Right ventricle myocardium inferior (tissue), 1 donor: ENCODE data around the gene KIF6. TPM values are rescaled to one million over a fixed set of nuclear protein-coding genes. Genes with fewer than 3 reads are reported as not detected.

Experiments used
- ATAC-seq: fragments of 200-7000 bp; cut with Tn5 transposase; one replicate; pipeline ENCODE4 v1.9.1; 2020; ENCODE audit warnings: mild to moderate bottlenecking, moderate library complexity
- DNase-seq: peaks from one replicate; pipeline ENCODE4 v3.0.0; 2021; ENCODE audit errors: missing footprints
- intact Hi-C: fragments of 100-400 bp; cut with DNase I; formaldehyde crosslinking; loops from one replicate; pipeline ENCODE4 v1.11.0; 2022
- total RNA-seq: library from RNA; stranded (reverse); fragmentation: NEBNext Ultra II Directional; extraction: Animal tissue kit (Norgen Biotek cat#: 25700); gene quantifications from one replicate; pipeline ENCODE4 v1.2.1, GENCODE V29; 2021
- donor health status: DM: no; HTN: yes; CAD: no; lungs with severe emphysema.

Gene KIF6
- total RNA-seq, 1 donor from 2014 or later: 0.16 TPM

DNA sequence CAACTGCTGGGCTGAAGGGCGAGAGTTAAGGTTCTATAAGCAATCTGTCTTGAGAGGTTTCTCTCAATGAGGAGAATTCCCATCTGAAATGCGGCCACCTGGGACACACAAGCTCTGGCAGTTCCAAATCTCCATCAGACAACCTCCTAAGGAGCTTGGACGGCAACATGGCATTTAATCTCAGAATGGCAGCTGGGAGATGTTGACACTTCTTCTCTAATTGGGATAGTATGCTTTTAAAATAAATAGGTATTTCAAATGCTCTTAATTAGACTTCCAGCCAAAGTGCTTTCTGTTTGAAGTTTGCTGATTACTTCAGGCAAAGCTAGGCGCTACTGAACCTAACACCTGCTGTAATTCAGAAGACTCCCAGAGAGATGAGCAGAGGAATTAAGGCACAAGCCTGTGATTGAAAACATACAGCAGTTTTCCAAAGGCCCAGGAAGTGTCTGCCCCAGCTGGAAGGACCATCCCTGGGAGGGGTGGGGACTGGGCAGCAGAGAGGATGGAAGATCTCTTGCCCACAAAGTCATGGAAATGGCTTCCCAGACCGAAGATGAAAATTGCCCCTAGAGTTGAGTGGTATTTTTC, 343.6 kb downstream of the KIF6 start:
- DNase-seq (no peak), ATAC-seq (no peak)
- intact Hi-C loops: no loop called here

DNA sequence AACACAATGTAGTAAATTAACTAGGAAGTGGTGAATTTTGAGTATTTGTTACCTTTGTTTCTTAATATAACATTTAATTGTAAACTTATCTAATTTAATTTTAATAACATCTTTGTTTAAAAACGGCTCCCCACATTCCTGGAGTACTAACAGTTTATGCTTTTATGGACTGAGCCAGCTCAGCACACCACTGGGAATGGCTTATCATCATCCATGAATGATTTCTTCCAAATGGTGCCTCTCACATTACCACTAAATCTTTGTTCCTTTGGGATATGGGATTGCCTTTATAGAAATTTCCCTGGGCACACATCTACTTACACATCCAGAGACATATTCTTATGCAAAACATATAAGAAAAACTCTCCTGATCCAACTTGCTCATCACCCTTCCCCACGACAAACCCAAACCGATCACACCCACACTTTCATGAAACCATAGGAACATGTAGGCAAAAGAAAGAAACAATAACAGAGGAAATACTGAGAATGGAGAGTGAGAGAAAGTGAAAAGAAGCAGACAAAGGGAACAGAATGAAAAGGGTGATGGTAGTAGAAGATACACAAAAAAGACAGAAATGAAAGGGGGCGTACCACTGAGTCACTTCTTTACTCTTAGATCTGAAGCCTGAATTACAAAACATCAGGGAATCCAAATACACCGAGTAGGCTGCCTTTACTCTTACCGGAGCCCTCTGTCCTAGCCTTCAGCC, 344.2 kb downstream of the KIF6 start:
- DNase-seq (no peak), ATAC-seq (no peak)
- intact Hi-C loops: no loop called here

DNA sequence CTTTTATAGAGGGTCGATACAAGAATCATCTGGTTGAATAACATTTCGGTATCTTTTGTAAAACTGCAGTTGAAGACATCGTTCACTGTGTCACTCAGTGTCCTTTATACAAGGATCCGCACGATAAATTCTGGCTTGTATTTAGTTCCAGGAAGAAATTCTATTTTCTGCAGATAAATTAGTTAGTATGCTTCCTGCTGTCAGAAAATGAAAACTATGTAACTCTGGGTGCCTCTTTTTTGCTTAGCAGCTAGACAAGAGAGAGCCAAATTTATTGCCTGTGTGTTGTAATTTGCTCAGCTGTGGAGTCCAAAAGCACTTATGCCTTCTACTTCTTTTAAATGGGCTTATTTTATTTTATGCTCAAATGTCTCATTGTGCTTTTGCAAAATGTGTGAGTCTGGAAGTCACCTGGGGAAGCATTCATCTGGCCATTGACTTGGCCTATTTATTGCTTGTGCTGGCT, 346.2 kb downstream of the KIF6 start:
- no peak for DNase-seq
- ATAC-seq: no peak
- intact Hi-C loops: no loop called here

DNA sequence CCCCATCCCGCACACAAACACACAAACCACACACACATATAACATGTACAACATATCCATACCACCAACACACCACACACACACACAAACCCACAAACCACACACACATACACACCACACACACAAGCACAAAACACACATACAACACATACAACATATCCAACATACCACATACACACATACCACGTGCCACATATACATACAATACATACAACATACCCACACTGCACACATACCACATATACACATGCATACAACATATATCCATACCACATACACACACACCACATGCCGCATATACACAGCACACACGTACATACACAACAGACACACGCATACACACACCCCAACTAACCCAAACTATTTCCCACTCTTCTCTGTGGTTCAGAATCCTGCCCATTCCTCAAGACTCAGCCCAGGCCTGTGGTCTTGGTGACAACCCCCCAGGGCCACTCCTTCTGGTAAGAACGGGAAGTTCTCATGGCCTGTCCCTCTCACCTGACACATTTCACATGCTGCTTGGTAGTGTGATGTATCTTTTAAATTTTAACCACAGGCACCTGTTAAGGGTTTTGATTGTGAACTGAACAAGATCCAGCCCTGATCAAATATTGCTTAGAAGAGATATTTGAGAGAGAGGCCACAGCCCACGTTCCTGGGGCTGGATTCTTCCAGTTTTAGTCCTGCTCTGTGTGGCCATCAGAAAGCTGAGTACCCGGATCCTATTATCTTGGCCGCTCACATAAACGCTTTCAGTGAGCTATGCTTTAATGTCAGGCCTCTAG, 346.8 kb downstream of the KIF6 start:
- intact Hi-C loops: no loop called here
- DNase-seq (no peak), ATAC-seq (no peak)

DNA sequence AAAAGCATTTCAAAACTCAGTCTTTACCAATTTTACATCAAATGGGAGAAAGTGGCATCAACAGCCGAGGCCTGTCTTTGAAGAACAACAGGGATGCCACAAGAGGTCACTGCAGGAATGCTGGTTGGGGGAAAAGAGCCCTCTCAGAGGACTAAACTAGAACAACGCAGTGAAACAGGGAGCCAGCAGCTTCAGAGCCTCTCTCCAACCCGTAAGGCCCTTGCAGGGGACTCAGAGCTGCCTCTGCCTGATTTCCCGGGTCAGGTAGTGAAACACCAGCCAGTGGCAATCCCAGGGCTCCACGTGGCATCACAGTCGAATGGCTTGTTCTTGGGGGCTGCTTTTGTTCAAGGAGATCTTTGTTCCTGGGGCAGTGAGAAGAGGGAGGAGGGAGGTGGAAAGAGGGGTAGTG, 347.7 kb downstream of the KIF6 start:
- no peak for DNase-seq
- ATAC-seq: peak; percentile 91
- intact Hi-C loops: loop anchor here (1.0 kb wide), 1 partner anchor 515 kb away; no protein-coding TSS in a partner anchor

DNA sequence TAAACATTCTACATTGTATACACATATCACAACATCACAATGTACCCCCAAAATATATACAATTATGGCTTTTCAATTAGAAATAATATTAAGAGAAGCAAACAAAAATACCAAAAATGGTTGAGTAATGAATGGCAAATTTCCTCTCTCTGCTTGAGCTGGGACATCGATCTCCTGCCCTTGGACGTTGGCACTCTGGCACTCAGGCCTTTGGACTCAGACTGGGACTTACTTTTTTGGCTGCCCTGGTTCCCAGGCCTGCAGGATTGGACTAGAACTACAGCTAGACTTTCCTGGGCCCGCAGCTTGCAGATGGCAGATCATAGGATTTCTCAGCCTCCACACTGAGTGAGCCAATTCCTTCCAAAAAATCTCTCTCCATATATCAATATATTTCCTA, 349.8 kb downstream of the KIF6 start:
- intact Hi-C loops: no loop called here
- DNase-seq (no peak), ATAC-seq (no peak)

DNA sequence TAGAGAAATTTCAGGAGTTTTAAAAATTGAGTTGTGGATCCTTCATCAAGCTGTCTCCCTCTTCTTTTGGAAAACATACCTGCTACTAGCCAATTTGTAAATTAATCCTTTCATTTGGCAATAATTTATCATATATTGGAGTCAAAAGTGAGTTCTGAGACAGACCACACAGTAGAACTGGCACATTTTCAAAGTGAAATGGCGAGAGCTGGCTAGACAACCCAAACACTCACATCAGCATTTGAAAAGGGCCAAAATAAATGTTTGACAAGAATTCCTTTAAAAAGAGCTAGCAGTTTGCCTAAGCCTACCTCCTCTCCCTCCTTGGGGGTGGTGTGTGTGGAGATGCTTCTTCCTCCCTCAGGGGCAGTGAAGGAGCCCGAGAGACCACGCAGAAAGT, 354.8 kb downstream of the KIF6 start:
- no peak for DNase-seq
- ATAC-seq: no peak
- intact Hi-C loops: no loop called here

DNA sequence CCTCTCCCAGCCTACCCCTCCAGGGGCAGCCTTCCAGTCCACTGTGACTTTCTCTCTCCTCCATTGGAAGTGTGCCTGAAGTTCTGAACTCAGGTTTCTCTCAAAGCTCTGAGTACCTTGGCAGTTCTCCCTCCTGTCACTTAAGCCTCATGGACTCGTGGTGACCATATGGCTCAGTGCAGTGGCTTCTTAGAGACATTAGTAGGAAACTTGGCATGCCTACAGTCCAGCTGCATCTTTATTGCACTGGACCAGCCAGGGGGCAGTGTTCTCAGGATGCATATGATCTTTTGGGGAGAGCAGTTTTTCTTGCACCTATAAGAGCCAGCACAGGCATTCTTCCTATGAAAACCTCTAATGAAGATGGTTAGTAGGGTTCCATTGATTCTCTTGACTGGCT, 355.2 kb downstream of the KIF6 start:
- intact Hi-C loops: no loop called here
- ATAC-seq: no peak

DNA sequence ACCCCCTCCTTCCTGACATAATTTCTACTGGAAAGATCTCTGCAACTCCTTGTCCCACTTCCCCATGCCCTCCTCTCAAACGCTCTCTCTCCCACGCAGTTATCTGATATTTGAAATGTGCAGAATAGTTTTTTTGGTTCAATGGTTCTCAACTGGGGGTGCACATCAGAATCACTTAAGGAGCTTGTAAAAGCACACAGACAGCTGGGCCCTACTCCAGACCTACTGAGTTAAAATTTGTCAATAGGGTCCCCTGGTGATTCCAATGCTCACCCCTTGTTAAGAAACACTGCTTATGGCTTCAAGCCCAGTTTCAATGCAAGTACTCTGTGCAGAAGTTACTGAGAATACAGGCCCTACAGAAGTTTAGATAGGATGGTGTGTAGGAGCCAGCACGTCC, 357.5 kb downstream of the KIF6 start:
- ATAC-seq (no peak), DNase-seq (no peak)
- intact Hi-C loops: no loop called here

More for the DNA sequence above, 355.2 kb downstream of the KIF6 start:
- DNase-seq: no peak

DNA sequence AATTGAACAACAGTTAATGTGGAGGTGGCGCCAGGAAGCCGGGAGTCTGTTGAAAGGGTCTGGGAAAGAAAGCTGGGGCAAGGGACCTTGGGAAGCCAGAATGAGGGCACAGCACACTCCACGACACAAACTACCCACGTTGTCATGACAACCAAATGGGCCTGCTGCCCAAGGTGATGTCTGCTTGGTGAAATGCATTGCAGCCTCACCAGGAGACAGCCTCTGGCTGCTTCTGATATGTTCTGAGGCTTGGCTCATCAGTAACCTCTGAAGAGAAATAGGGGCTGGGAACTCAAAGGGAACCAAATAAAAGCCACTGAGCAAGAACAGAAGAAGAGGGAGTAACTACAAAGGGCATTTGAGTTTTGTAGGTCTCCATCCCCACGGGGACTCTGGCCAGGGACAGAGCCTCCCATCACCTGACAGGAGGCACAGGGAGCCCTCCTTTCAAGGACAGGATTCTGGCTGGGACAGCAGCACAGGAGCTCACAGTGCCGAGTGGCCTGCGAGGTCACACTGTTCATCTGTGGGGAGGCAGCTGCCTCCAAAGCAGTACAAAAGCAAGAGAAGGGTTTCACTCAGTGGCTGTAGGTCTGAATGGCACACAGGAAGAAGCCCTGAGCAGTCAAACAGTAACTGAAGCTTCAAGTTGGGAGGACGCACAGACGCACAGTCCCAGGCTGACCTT, 358.1 kb downstream of the KIF6 start:
- intact Hi-C loops: no loop called here
- no peak for DNase-seq
- no peak for ATAC-seq

DNA sequence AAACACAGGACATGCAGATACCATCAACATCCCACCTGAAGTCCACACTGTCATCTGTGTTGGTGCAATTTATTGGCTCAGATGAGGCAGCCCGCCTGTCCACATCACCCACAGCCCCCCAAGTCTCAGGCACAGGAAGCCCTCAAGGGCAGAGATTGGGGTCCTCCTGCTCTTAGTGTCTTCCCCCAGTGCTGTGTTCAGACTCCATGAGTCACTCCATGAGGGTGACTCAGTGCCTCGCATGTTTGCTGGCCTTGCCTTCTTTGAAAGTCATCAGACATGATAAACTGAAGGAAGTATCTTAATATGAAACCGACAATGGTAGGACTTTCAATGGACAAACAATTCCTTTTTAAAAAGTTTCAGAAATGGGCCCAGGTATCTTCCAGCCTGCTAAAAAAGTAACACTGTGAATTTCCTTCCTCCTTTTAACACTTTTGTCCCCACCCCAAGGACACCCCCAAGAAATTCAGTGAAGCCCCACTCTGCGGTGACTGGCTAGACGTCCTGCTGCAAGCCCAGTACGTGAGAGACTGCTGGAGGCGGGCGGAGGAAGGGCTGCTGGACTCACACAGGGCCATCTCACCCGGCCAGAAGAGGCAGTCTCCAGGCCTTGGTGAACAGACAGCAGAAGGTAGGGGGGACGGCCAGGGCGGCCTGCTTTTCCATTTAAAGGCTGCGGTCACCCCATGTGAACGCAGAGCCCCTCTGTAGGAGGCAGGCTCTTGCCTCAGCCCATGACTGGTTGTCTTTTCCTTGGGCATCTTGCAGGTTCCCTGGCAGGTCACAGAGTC, 359.7 kb downstream of the KIF6 start:
- intact Hi-C loops: no loop called here
- ATAC-seq (no peak), DNase-seq (no peak)

DNA sequence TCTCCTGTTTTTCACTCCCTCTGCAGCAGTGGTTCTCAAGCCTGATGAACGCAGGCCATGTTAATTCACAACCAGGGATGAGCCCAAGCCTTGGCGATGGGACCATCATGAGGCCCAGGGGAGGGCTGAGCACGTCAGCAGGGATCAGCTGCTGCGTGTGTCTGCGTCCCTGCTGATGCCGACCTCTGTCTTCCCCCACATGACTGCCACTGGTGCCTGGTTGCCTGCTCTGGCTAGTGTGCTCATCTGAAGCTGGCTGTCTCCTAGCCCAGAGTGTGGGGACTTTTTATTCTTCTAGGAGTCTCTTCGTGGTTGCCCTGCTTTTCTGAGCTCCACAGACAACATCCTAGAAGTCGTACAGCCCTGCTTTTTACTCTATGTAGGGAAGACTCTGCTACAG, 361.9 kb downstream of the KIF6 start:
- intact Hi-C loops: loop anchor here (5.0 kb wide), 1 partner anchor 529 kb away; no protein-coding TSS in a partner anchor
- no peak for DNase-seq
- no peak for ATAC-seq

DNA sequence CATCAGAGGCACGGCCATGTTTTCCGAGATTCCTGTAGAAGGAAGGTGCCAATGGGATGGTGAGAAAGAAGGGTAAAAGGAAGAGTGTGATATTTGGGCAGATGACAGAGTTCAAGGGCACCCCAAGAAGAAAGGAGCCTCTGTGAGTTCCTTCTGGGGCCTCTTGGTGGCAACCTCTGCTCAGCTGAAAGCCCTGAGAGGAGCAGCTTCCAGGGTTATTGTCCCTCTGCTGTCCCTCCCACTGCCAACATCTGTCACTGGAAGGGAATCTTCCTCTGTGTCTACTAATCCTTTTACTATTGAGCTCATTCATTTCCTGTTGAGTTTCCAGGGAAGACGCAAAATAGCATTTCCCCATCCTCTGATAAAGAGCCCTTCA, 362.7 kb downstream of the KIF6 start:
- DNase-seq (no peak), ATAC-seq (peak; percentile 21)
- intact Hi-C loops: loop anchor here (5.0 kb wide), 1 partner anchor 530 kb away; no protein-coding TSS in a partner anchor

DNA sequence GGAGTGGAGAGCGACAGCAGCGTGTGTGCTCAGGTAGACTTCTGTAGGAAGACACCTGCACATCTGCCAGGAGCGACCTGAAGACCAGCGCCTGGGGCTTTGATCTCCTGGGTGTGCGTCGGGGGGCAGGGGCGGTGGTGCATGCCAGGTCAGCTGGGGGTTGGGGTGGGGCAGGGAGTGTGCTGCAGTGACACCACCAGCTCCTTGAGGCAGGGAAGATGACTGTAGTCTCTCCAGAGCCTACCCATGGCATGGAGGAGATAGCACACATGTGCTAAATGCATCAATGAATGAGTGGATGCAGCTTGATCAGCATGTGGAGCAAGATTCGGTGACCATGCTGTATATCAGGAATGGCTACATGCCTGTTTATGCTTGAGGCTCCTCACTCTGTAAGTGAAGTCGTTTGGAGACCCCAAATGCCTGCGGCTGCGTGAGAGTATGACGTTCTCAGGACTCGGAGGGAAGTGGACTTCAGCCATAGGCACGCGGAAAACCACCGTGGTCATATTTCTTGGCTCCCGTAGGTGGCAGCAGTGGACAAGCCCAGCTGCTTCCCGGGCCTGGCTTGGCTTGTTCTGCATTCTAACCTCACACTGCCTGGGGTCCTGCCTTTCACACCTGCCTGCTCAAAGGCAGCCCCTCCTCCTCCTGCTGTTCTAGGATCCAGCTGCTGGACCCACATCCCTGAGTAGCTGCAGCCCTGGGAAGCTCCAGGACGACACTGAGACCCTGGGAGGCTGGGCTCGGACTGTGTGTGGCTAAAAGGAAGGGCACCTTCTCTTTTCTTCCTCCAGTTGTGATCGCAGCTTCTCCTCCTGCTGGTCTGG, 363.3 kb downstream of the KIF6 start:
- intact Hi-C loops: loop anchor here (5.0 kb wide), 1 partner anchor 530 kb away; no protein-coding TSS in a partner anchor
- ATAC-seq (peak; percentile 66), DNase-seq (no peak)

DNA sequence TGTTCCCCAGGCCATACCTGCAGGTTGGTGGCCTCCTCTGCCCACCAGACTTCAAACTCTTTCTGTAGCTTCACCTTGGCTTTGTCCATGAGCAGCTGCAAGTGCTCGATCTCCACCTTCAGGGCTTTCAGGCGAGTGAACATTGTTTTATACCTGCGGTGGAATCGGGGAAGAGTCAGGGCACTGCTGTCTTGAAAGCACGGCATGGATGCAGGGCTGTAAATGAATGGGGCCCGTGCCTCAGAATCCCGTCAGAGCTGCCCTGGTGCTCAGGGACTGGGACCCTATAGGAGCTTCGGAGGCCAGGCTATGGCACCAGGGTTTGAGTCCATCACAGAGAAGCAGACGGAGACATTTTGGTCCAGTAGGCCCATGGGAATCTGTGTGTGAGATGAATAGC, 364.8 kb downstream of the KIF6 start:
- DNase-seq: no peak
- intact Hi-C loops: loop anchor here (5.0 kb wide), 1 partner anchor 532 kb away; no protein-coding TSS in a partner anchor
- no peak for ATAC-seq

DNA sequence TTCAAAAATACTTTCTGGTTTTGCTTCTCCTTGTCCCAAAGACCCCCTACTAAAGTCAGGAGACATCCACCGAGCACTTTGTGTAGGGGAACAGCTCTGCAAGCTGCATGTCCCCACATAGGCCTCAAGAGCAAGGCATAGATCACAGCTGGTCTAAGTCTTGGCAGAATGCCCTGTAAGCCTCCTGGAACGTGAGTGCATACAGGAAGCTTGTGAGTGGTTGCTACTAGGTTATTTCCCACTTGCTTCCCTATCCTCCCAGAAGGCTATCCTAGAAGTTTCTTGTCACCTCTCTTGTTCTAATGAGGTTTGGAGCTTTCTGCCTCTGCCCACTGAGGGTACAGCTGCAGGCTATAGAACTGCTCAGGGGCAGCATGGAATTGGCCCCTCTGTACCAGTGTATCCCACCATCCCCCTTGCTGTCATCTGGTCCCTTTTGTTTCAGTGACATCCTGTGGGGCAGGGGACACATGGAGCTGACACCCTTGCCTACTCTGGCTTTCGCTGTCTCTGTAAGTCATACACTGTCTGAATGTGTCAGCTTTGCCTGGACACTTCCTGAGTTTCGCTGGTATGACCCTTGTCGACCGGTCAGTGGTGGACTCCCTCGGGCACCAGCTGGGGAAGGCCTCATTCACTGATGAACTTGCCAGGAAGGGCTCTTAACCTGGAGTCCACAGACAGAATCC, 367.1 kb downstream of the KIF6 start:
- intact Hi-C loops: no loop called here
- ATAC-seq (peak; percentile 47), DNase-seq (no peak)

DNA sequence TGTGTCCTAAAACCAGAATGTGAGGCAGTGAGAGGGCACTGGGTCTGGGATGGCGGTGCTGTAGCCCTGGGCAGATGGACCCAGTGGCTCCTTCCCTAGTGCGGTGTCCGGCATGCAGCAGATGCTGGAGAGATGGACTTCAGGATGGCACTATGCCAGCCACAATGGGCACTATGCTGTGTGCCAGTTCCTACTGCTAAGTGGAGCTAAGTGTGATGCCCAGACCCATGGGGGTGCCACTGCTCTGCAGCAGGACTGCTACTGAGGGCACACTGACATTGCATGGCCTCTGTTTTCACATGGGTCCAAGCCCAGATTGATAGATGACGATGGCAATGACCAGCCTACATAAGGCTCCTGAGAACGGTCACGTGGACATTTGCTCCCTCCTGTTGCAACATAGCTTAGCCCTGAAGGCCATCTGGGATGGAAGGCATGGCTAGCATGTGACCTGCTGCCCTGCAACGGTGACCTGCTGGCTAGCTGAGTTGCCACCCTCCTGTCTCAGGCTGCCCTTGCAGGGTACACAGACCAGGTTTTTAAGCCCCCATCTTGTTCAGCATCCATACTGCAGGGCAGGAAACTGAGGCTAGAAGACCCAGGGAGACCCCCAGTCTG, 371.4 kb downstream of the KIF6 start:
- ATAC-seq (no peak), DNase-seq (no peak)
- intact Hi-C loops: no loop called here
